ENCODE measurements around the gene ZNF418.
"Not testable (repeated sequence)": the region's sequence is repeated elsewhere in the genome, so short reads cannot be mapped to it uniquely, and the experiment has no call there.

The ZNF418 gene

DNA sequence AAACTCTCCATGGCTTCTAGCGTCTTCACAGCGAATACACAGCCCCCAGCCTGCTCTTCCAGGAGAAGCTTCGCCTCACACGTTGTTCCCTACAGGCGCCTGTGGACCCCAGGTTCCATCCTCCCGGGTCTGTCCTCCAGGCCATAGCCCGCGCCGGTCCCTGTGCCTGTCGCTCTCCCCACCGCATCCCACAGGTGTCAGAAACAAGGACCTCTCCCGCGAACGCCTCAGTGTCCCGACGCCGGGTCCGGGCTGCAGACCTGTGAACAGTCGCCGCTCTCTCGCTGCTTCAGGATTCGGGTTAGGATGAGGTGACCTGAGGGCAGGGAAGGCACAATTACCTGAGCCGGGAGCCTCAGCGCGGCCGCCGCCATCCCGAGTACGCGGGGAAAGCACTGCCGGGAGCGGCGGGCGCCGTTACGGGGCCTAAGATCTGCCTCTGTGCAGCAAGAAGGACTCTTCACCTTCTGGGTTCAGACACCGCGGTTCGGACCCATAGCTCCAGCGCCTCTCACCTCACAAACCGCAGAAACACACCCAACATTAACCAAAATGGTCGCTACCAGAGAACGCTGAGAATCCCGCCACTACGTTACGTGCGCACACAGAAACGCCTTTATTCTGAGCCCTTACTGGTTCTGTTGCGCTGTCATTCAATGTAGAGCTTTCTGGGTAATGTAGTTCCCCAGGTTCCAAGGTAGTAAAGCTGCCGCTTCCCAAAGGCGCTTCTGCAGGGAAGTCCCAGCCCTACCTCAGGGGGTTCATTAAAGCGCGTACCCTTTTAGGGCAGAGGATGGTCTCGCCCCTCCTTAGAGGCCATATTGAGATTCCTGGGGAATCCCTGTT lies at the start of gene ZNF418:
Gene ZNF418, minus strand, starts transcription at position 583 of the 846 bp plus-strand sequence. CDS start 1,580 bp downstream, outside the sequence.
- DNase-seq, result no peak

DNA sequence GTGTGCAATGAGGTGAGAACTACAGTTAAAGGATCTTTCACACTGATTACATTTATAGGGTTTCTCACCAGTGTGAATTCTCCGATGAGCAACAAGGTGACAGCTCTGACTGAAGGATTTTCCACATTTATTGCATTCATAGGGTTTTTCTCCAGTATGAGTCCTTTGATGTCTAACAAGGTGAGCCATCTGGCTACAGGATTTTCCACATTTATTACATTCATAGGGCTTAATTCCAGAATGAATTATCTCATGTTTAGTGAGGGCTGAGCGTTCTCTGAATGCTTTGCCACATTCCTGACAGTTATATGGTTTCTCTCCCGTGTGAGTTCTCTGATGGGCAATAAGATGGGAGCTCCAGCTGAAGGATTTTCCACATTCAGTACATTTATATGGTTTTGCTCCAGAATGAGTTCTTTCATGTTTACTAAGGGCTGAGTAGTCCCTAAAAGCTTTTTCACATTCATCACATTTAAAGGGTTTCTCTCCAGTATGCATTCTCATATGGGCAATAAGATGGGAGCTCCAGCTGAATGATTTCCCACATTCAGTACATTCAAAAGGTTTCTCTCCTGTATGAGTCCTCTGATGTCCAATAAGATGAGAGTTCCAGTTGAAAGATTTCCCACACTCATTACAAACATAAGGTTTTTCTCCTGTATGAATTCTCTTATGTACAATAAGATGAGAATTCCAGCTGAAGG lies 43.5 kb upstream of the ZNF418 start:
- DNase-seq, result peak in 1 of 3 experiments; percentile 2

DNA sequence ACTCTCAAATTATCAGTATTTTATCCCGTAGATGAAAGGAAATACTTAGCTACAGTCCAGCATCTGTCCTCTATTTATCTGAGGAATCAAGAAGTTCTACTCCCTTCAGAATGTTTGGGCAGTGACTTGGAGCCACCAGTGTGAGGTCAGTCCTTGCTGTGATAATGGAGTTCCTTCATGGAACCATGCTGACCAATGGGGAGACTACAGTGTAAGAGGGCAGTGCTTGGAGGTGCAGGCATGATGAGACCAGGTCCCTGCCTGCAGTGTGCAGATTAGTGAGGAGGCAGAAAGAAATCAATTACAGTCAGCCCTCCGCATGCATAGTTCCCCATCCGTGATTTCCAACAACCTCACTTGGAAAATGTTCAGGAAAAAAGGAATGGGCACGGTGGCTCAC lies 39.2 kb upstream of the ZNF418 start, which contains the start of gene C19orf18:
Gene C19orf18, minus strand, starts transcription at position 101 of the 400 bp plus-strand sequence. CDS start 102 bp downstream, outside the sequence.
- DNase-seq, result no peak

DNA sequence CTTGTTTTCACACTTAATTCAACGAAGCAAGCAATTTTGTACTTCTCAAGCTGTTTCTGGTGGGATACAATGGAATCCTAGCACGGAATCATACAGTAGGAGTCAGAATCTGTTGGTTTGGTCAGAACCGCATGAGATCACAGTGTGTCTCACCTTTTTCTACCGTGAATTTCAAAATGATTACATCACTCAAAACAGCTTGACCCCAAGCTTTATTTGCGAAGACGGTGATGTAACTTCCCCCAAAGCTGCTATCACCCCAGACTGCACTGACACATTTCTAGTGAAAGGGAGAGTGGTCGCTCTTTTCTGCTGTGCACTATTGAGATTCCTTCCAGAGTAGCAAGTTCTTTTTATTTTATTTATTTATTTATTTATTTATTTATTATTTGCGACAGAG lies 29.6 kb upstream of the ZNF418 start:
- no peak for DNase-seq

DNA sequence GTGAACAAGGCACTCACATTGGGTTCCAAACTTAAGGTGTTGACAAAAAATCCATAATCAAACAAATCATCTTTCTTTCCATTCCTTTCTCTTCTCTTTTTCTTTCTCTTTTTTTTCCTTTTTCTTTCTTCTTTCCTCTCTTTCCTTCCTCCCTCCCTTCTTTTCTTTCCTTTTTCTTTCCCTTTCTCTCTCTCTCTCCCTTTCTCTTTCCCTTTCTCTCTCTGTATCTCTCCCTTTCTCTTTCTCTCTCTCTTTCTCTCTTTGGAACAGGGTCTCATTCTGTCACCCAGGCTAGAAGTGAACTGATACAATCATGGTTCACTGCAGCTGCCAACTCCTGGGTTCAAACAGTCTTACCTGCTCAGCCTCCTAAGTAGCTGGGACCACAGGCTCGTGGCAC lies 26.6 kb upstream of the ZNF418 start:
- no peak for DNase-seq

DNA sequence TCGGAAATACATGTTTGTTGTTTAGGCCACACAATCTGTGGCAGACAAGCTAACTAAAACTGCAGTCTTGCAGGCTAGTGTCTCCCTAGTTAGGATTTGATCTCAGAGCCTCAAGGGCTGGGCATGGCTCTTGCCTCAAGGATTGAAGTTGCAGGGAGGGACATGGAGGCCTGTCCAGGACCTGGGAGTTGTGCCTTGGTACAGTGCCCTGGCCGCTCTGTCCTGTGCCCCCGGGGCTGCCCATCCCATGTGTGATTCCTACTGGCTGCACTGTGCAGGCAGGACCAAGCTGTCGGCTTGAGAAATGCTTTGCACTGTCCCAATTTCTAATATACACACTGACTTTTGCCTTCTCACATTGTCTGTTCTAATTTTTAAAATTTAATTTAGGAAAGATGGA lies 19.8 kb upstream of the ZNF418 start:
- DNase-seq, result no peak

DNA sequence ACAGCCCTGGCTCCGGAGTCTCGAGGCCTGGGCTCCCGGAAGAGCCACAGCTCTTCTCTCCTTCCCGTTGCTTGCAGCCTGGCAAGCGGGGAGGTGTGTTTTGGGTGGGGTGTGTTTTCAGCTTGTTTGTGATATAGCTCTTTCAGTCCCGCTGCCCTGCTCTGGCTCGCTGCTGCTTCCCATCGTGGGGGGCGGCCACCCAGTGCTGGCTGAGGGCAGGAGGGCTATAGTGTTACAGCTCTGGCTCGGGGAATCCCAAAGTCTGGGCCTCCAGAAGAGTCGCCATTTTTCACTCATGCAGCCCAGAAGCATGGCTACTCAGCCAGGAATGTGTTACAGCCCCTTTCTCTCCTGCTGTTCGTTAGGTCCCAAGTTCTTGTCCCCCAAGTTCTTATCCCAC lies 14.5 kb upstream of the ZNF418 start:
- DNase-seq, result no peak

DNA sequence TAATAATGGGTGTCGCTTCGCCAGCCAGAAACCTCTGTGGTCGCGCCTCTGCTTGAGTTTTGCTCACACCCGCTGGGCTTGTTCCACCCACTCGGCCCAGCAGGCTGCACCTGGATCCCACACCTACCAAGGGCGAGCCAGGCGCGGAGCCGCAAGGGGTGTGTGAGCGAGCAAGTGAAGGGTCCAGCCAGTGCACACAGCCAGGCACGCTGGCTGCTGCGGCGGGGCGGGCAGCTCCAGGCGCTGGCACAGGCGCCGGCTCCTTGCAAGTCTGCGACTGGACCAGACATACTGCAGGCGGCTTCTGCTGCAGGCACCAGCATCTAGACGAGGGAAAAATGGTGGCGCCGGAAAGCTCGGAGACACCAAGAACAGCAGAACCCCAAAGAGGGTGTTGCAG lies 14.1 kb upstream of the ZNF418 start:
- DNase-seq, result no peak

DNA sequence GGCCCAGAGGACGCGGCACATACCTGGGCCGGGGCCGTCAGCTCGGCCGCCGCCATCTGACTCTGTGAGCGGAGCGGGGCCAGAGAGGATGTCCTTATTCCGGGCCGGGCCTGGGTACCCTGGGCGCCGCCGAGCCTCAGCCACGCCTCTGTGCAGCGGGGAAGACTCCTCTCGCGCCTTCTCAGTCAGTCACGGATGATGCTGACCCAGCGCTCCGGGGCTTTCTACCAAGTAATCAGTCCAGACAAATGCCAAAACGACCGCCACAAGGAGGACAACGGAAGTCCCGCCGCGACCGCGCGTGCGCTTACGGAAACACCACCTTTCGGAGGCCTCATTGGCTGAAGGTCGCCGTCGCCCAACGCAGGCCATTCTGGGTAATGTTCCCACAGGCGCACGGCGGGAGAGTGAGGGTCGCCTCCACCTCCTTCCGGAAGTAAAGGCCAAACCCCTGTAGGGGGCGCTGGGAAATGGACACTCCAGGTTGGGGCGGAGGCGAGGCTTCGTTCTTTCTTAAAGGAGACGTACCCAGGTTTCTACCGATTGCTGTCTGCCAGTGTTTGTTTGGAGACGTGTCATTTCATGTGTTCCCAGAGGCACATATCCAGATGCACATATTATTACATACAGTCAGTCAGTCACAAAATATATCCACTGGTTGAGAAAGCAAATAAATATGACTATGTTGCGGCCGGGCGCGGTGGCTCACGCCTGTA lies 12.4 kb upstream of the ZNF418 start, which contains the start of gene ZNF256:
Gene ZNF256, minus strand, starts transcription at position 288 of the 716 bp plus-strand sequence. Its CDS starts 232 bp downstream, at position 56.
- DNase-seq, result peak; percentile 91 to 96 (median 95)

DNA sequence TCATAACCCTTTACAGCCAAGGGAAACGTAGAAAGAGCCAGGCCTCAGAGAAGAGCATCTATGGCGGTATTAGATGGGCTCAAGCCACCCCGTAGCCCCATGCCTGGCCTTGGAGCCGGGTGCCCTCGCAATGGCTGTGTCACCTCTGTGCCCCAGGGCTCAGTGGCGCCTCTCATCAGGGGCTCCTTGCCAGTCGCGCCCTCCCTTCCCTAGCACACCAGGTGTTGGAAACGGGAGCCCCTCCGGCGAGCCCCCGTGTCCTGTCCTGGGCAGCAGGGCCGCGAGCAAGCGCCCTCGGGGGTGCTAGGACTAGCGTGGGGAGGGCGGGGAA lies 11.9 kb upstream of the ZNF418 start:
- DNase-seq, result no peak

DNA sequence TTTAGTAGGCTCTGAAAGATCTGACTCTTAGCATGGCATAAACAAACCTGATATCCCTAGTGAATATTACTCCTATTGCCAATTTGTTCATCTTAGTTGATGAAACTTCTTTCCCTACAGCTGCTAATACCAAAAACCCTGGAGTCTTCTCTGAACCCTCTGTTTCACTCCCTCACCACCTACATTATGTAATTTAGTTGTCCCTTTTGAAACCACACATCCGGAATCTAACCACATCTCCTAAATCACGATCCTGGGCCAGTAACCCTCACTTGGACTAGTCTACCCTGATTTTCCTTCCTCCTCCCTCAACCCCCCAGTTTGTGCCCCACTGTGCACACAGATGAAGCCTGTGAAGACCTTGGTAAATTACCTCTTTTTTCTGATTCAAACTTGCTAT lies 11.1 kb upstream of the ZNF418 start:
- no peak for DNase-seq

DNA sequence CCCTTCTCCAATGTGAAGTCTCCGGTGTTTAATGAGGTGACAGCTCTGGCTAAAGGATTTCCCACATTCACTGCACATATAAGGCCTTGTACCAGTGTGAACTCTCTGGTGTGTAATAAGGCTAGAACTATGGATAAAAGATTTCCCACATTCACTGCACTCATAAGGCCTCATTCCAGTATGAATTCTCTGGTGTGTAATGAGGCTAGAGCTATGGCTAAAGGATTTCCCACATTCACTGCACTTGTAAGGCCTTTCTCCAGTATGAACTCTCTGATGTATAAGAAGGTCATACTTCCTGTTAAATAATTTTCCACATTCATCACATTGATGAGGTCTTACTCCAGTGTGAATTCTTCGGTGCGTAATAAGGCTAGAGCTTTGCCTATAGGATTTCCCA lies 6.4 kb upstream of the ZNF418 start:
- no peak for DNase-seq

DNA sequence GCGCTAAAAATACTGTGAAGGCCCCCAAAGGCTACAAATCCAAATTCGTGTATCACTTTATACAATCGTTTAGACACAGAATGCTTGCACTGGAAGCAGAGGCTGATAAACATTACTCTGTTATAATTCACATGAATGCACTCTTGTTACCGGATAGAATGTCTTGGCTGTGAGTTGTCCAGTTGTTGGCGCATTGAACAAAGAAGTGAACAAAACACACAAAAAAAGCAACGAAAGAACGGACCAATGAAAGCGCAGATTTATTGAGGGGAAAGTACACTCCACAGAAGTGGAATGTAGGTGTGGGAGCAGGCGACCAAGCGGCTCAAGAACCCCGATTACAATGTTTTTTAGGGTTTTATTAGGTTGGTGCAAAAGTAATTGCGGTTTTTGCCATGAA lies 529 bp upstream of the ZNF418 start:
- no peak for DNase-seq

DNA sequence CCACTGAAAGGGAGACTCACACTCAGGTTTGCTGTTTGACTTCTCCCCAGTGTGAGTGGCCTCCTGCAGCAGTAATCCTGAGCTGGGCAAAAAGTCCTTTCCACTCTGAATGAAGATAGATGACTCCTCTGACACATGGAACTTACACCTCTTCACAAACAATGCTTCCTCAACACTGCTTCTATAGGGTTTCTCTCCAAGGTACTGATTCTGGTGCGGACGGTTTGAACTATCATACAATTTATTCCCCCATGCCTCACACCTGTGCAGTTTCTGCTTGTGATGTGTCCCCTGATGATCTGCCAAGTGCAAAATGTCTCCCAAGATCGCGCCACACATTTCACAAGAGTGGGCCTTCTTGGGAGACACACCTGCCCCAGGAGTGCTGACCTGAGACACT lies 7.6 kb downstream of the ZNF418 start:
- DNase-seq, result no peak

DNA sequence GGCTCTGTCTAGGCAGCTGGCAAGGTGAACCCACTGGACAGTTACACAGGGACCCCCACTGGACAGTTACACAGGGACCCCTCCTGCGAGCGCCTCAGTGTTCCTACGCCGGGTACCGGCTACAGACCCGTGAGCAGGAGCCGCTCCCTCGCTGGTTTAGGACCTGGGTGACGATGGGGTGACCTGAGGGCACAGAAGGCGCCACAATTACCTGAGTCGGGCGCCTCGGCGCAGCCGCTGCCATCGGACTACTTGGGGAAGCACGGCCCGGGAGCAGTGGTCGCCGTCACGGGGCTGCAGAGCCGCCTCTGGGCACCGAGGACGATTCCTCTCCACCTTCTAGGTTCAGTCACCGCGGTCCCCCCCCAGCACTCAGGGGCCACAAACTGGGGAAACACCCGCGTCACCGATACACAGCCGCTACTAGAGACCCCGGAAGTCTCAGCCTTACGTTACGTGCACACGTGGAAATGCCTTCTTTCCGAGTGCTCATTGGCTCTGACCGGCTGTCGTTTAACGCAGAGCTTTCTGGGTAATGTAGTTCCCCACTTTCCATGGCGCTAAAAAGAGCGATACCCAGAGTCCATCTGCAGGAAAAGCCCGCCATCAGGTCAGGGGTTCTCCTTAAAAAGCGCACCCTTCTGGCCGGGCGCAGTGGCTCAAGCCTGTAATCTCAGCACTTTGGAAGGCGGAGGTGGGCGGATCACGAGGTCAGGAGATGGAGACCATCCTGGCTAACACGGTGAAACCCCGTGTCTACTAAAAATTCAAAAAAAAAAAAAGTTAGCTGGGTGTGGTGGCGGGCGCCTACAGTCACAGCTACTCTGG lies 18.8 kb downstream of the ZNF418 start, which contains the start of gene ZNF417:
Gene ZNF417, minus strand, starts transcription at position 425 of the 828 bp plus-strand sequence. Its CDS starts 181 bp downstream, at position 244.
- peak; percentile 84 to 97 (median 96) for DNase-seq

DNA sequence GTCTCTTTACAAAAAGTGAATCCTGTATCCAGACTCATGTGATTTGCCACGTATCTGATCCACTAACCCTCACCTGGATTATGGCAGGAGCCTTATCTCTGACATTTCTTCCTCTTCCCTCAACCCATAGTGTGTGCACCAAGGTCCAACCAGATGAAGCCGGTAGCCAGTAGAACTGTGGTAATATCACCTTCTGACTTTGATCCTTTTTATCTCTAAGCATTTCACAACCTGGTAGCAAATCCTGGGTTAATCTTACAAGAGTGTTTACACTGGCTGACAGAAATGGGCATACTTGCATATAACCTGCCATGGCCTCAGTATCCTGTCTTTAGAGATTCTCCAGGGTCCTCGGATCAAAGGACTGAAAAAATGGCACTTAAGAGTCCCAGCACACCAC lies 20.7 kb downstream of the ZNF418 start:
- no peak for DNase-seq

DNA sequence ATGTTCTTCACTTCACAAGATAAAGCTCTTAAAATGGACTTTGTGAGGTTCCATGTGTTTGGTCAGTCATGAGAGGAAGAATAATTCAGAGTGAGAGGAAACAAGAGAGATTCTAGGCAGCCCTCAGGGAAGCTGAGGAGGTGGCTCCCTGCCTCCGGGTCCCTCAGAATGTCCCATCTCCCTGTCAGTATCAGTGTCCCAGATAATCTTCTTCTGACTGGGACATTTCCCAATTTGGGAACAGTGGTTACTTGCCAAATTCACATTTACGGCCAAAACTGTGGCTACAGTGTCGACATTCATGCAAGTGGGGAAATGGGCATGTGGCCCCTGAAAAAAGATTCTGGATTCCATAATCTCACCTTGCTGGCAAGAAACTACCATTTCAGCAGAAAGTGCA lies 27.8 kb downstream of the ZNF418 start:
- no peak for DNase-seq

DNA sequence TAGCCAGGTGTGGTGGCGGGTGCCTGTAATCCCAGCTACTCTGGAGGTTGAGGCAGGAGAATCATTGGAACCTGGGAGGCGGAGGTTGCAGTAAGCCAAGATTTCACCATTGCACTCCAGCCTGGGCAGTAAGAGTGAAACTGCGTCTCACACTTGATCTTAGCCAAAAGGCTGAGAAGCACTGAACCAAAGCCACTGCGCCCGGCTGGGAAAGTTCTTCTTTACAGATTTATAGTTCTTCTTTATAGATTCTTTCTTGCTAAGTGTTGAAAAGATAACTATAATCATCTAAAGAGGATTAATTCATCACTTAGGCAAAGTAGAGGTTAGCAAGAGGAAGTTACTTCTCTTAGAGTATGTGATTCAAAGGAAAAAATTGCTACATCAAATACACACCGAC lies 29.9 kb downstream of the ZNF418 start:
- DNase-seq, result no peak

DNA sequence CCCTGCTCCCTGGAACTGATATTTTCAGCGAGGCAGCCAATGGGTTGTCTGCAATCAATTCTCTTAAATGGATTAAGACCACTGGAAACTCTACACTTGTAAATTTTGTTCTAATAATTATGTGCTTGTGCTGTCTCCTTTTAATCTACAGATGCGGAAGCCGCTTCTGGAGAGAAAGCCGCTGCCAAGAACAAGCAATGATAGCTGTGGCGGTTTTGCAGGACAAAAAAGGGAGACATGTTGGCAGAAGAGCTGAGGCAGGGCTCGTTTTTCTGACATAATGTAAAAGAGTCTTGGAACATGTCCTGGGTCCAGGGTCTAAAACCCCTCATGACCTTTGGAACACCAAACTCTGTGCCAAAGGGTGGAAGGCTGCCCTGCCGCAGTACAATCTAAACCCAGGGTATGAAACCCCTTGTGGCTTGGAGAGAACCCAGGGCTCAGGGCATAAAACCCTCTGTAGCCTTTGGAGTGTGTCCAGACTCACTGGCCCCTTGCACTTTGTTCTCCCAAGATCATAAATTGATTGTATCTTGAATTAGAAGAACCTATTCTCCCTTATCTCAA lies 31.5 kb downstream of the ZNF418 start:
- no peak for DNase-seq

DNA sequence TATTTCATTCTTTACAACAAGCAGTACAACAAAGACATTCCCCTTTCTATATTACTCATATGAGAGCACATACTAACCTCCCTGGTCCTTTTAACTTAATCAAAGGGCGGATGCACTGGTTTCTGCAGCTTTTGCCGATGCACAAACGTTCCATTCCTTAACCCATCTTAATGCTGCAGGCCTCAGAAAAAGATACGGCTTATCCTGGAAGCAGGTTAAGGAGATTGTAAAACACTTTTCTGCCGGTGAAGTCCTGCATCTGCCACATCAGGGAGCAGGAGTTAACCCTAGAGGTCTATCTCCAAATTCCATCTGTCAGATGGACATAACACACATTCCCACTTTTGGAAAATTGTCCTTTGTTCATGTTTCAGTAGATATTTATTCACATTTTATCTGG lies 34.9 kb downstream of the ZNF418 start:
- no peak for DNase-seq

DNA sequence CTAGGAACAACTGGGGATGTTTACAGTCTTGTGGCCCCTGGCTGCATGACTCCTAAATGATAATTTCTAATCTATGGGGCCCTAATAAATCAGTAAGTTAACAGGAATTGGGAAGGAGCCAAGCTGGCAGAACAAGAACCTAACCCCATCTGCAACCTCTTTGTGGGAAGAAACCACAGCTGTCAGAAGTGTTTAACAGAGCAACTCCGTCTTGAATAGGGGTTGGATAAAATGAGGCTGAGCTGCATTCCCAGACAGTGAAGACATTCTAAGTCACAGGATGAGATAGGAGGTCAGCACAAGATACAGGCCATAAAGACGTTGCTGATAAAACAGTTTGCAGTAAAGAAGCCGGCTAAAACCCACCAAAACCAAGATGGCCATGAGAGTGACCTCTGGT lies 44.5 kb downstream of the ZNF418 start:
- DNase-seq, result not testable (repeated sequence)

All from NCI-H1417 (cell line).